OCI-LY7 (cell line): ENCODE data around the gene SUN2. TPM values are rescaled to one million over a fixed set of nuclear protein-coding genes. Genes with fewer than 3 reads are reported as not detected.

Experiments
- BruUV-seq: library from RNA; stranded (reverse); fragments of 400-500 nt; replicated peaks from 2 replicates; lab custom pipeline; 2021; lab: Mats Ljungman, UMichigan
- CTCF ChIA-PET: fragments of 300-600 bp; sonication (Branson Sonifier 250); formaldehyde crosslinking; loops from one replicate; lab custom pipeline; 2022; ENCODE audit warnings: antibody characterized with exemption; ENCODE audit not compliant: unreplicated experiment; lab: Charles Lee
- POLR2A ChIA-PET: fragments of 300-600 bp; sonication (Branson Sonifier 250); formaldehyde crosslinking; loops from one replicate; lab custom pipeline; 2022; ENCODE audit warnings: antibody characterized with exemption; lab: Charles Lee
- DNase-seq: peaks from one replicate; pipeline ENCODE4 v3.0.0-alpha.2; 2015; ENCODE audit warnings: low spot score
- H2AFZ ChIP-seq: fragments of 200-600 bp; sonication (generic), shearing (Covaris generic); 2 replicates; pipeline ENCODE4 v1.6.1; 2014; ENCODE audit warnings: mild to moderate bottlenecking, antibody characterized with exemption, low read length, moderate library complexity
- H3K27ac ChIP-seq: fragments of 200-600 bp; sonication (generic); 2 replicates; pipeline ENCODE4 v1.5.1; 2014; ENCODE audit warnings: mixed run types, low read depth, mild to moderate bottlenecking, moderate library complexity, low read length, inconsistent platforms; ENCODE audit not compliant: poor library complexity, severe bottlenecking
- H3K36me3 ChIP-seq: fragments of 200-600 bp; sonication (generic); 2 replicates; pipeline ENCODE4 v1.6.1; 2014; ENCODE audit warnings: mild to moderate bottlenecking, antibody characterized with exemption, low read length, moderate library complexity, mixed read lengths; ENCODE audit not compliant: insufficient read depth
- H3K4me1 ChIP-seq: fragments of 200-600 bp; sonication (generic); 2 replicates; pipeline ENCODE4 v1.5.1; 2014; ENCODE audit warnings: mild to moderate bottlenecking, low read length; ENCODE audit not compliant: insufficient read depth, poor library complexity, severe bottlenecking
- H3K4me2 ChIP-seq: fragments of 200-600 bp; sonication (generic); 2 replicates; pipeline ENCODE4 v1.6.1; 2014; ENCODE audit warnings: mild to moderate bottlenecking, low read length
- H3K4me3 ChIP-seq: fragments of 200-600 bp; sonication (generic); 2 replicates; pipeline ENCODE4 v1.5.1; 2014; ENCODE audit warnings: mild to moderate bottlenecking, low read depth, low read length; ENCODE audit not compliant: poor library complexity, severe bottlenecking
- H3K79me2 ChIP-seq: fragments of 200-600 bp; sonication (generic); 2 replicates; pipeline ENCODE4 v1.6.1; 2016; ENCODE audit warnings: low read depth, mild to moderate bottlenecking, low read length, moderate library complexity, mixed read lengths; ENCODE audit not compliant: insufficient read depth
- H3K9me2 ChIP-seq: fragments of 200-600 bp; sonication (generic); 2 replicates; pipeline ENCODE4 v1.6.1; 2016; ENCODE audit warnings: mild to moderate bottlenecking, low read length, mixed read lengths; ENCODE audit not compliant: insufficient read depth
- H3K9me3 ChIP-seq: fragments of 200-600 bp; sonication (generic); 2 replicates; pipeline ENCODE4 v1.6.1; 2014; ENCODE audit warnings: mild to moderate bottlenecking, mixed run types, low read length, mixed read lengths
- H4K20me1 ChIP-seq: fragments of 200-600 bp; sonication (generic); 2 replicates; pipeline ENCODE4 v1.6.1; 2014; ENCODE audit warnings: mild to moderate bottlenecking, antibody characterized with exemption, low read length, moderate library complexity, mixed read lengths; ENCODE audit not compliant: insufficient read depth
- CTCF ChIP-seq: fragments of 200-600 bp; sonication (generic); conservative IDR thresholded peaks from 2 replicates; pipeline ENCODE4 v1.5.1; 2014; ENCODE audit warnings: mild to moderate bottlenecking, antibody characterized with exemption, low read length, moderate library complexity, mixed read lengths
- EZH2phosphoT487 ChIP-seq: fragments of 200-600 bp; sonication (generic); IDR thresholded peaks from 2 replicates; pipeline ENCODE4 v1.6.1; 2018; ENCODE audit warnings: low read depth, borderline replicate concordance, mild to moderate bottlenecking, mixed run types, antibody characterized with exemption, low read length, moderate library complexity, mixed read lengths
- intact Hi-C: fragments of 100-400 bp; cut with micrococcal nuclease; formaldehyde crosslinking; loops from one replicate; pipeline ENCODE4 v1.10.0; 2022; ENCODE audit not compliant: unreplicated experiment
- total RNA-seq, 2 experiments: library from RNA; depleted of rRNA in 1 of 2; stranded (reverse); fragments of >200 nt in 1 of 2; shearing (Covaris generic) in 1 of 2; gene quantifications; 2 replicates each; pipeline ENCODE4 v1.2.3, GENCODE V29; 2014 to 2022

The SUN2 gene
- total RNA-seq, 2 experiments from 2014 or later, result 59.1 to 80.2 TPM

GRCh38 chr22:38776086-38776485, 20.3 kb upstream of the SUN2 start:
- intact Hi-C loops, result no loop called here
- CTCF ChIA-PET, result no interaction called here

DNA sequence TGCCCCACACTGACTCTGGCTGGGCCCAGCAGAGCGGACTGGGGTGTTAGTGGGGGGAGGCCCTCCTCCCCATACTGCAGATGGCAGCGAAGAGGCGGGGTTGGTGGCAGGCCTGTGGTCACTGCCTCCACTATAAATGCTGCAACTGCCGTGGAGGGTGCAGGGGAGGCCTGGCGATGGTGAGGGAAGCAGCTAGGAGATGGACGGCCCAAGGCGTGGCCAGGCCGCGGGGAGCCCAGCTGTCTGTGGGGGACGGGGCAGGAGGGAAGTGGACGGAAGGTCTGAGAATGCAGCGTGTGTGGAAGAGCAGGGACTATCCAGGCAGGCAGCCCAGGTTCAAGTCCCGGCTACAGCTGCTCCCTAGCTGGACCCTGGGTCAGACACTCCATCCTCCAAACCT, 19.9 kb upstream of the SUN2 start:
- Histone ChIP-seq H3K36me3 (no peaks in the 10 kb centered on the region), H2AFZ (no peak overlapping the region), H3K9me2 (no peaks in the 10 kb centered on the region), H3K4me3 (no peak overlapping the region), H3K4me2 (no peak overlapping the region), H3K79me2 (no peaks in the 10 kb centered on the region), H3K4me1 (no peaks in the 10 kb centered on the region), H3K9me3 (no peaks in the 10 kb centered on the region), H4K20me1 (no peaks in the 10 kb centered on the region), H3K27ac (no peak overlapping the region)
- ChIA-PET CTCF (no interaction called here), POLR2A (no interaction called here)
- DNase-seq, result no peak
- no peak for TF ChIP-seq EZH2phosphoT487
- no peak for TF ChIP-seq CTCF
- BruUV-seq, result no TSS peak
- intact Hi-C loops, result no loop called here

More at GRCh38 chr22:38776086-38776485, 20.3 kb upstream of the SUN2 start:
- TF ChIP-seq EZH2phosphoT487, result no peak
- TF ChIP-seq CTCF, result no peak
- no peaks in the 10 kb centered on the region for H3K4me1 ChIP-seq
- no peak overlapping the region for H2AFZ ChIP-seq
- H3K27ac ChIP-seq, result no peak overlapping the region
- no peak for DNase-seq
- H3K9me3 ChIP-seq, result no peaks in the 10 kb centered on the region
- no TSS peak for BruUV-seq
- POLR2A ChIA-PET, result no interaction called here
- no peak overlapping the region for H3K4me2 ChIP-seq
- no peaks in the 10 kb centered on the region for H4K20me1 ChIP-seq
- no peaks in the 10 kb centered on the region for H3K9me2 ChIP-seq
- no peaks in the 10 kb centered on the region for H3K79me2 ChIP-seq
- no peaks in the 10 kb centered on the region for H3K36me3 ChIP-seq
- H3K4me3 ChIP-seq, result no peak overlapping the region

- DNase-seq, result no peak
- ChIA-PET CTCF (no interaction called here), POLR2A (no interaction called here)
- no peak for TF ChIP-seq CTCF
- Histone ChIP-seq H3K9me3 (no peaks in the 10 kb centered on the region), H3K27ac (no peak overlapping the region), H3K4me2 (no peak overlapping the region), H3K4me1 (no peaks in the 10 kb centered on the region), H3K36me3 (no peaks in the 10 kb centered on the region), H3K9me2 (no peaks in the 10 kb centered on the region), H4K20me1 (no peaks in the 10 kb centered on the region), H3K4me3 (no peak overlapping the region), H3K79me2 (no peaks in the 10 kb centered on the region), H2AFZ (no peak overlapping the region)
- no TSS peak for BruUV-seq
- intact Hi-C loops, result no loop called here
Measured at GRCh38 chr22:38774496-38775166, 18.8 kb upstream of the SUN2 start.
